WTC11 (cell line): ENCODE results near the gene TLCD3B. TPM values are rescaled to one million over a fixed set of nuclear protein-coding genes. Genes with fewer than 3 reads are reported as not detected.

Experiments
- ATAC-seq: fragments of 200-7000 bp; cut with Tn5 transposase; 2 replicates; pipeline ENCODE4 v1.10.0; 2021; ENCODE audit warnings: mild to moderate bottlenecking, moderate library complexity
- CTCF ChIA-PET: fragments of 300-600 bp; sonication (Branson Sonifier 250); formaldehyde crosslinking; loops from one replicate; lab custom pipeline; 2021; ENCODE audit warnings: antibody characterized with exemption; lab: Charles Lee
- POLR2A ChIA-PET: fragments of 350-600 bp; sonication (Branson Sonifier 250); formaldehyde crosslinking; loops from one replicate; lab custom pipeline; 2021; ENCODE audit warnings: antibody characterized with exemption; lab: Charles Lee
- DNase-seq: peaks from one replicate; pipeline ENCODE4 v3.0.0; 2021; ENCODE audit warnings: low spot score
- H3K27ac Mint-ChIP-seq: 2 replicates; pipeline ENCODE4 v1.8.0; 2021; ENCODE audit warnings: mixed read lengths
- H3K27me3 Mint-ChIP-seq: 2 replicates; pipeline ENCODE4 v1.8.0; 2021; ENCODE audit warnings: low read depth, mild to moderate bottlenecking, moderate library complexity, mixed read lengths
- H3K36me3 Mint-ChIP-seq: 2 replicates; pipeline ENCODE4 v1.8.0; 2021; ENCODE audit warnings: mixed read lengths
- H3K4me1 Mint-ChIP-seq: 2 replicates; pipeline ENCODE4 v1.8.0; 2022; ENCODE audit warnings: mixed read lengths
- H3K4me3 Mint-ChIP-seq: 2 replicates; pipeline ENCODE4 v1.8.0; 2021; ENCODE audit warnings: mild to moderate bottlenecking, moderate library complexity, mixed read lengths
- H3K9me3 Mint-ChIP-seq: 2 replicates; pipeline ENCODE4 v1.8.0; 2021; ENCODE audit warnings: mixed read lengths
- ERG ChIP-seq: fragments of 250-450 bp; sonication (Bioruptor Pico); IDR thresholded peaks from 2 replicates; pipeline ENCODE4 v1.8.0; 2021; ENCODE audit warnings: mild to moderate bottlenecking
- GTF2I ChIP-seq: fragments of 250-450 bp; sonication (Bioruptor Pico); conservative IDR thresholded peaks from 2 replicates; pipeline ENCODE4 v1.4.0; 2021; ENCODE audit warnings: mild to moderate bottlenecking
- IRF2 ChIP-seq: sonication (generic); formaldehyde crosslinking; IDR thresholded peaks from 2 replicates; pipeline ENCODE4 v1.8.0; 2022; ENCODE audit warnings: low read depth, missing genetic modification reagents, borderline replicate concordance
- JAZF1 ChIP-seq: fragments of 250-450 bp; sonication (Bioruptor Pico); IDR thresholded peaks from 2 replicates; pipeline ENCODE4 v1.9.0; 2021; ENCODE audit warnings: moderate library complexity, mild to moderate bottlenecking, inconsistent platforms
- NR3C1 ChIP-seq: sonication (generic); formaldehyde crosslinking; conservative IDR thresholded peaks from 2 replicates; pipeline ENCODE4 v1.8.1; 2023; ENCODE audit warnings: low read depth, mild to moderate bottlenecking, missing genetic modification reagents
- PRRX2 ChIP-seq: fragments of 250-450 bp; sonication (Bioruptor Pico); IDR thresholded peaks from 2 replicates; pipeline ENCODE4 v1.8.0; 2021; ENCODE audit warnings: mild to moderate bottlenecking
- TCF7 ChIP-seq: sonication (generic); formaldehyde crosslinking; IDR thresholded peaks from 2 replicates; pipeline ENCODE4 v1.8.0; 2022; ENCODE audit warnings: mild to moderate bottlenecking, low read depth, missing genetic modification reagents, moderate library complexity
- TEAD4 ChIP-seq: sonication (generic); formaldehyde crosslinking; IDR thresholded peaks from 2 replicates; pipeline ENCODE4 v1.8.0; 2022; ENCODE audit warnings: mild to moderate bottlenecking, missing genetic modification reagents
- TP53 ChIP-seq: sonication (generic); formaldehyde crosslinking; IDR thresholded peaks from 2 replicates; pipeline ENCODE4 v1.8.1; 2023; ENCODE audit warnings: mild to moderate bottlenecking, missing genetic modification reagents
- ZNF138 ChIP-seq: sonication (generic); formaldehyde crosslinking; conservative IDR thresholded peaks from 2 replicates; pipeline ENCODE4 v1.8.1; 2022; ENCODE audit warnings: mild to moderate bottlenecking, moderate library complexity, missing genetic modification reagents
- ZNF416 ChIP-seq: fragments of 250-450 bp; sonication (Bioruptor Pico); IDR thresholded peaks from 2 replicates; pipeline ENCODE4 v1.9.0; 2021; ENCODE audit warnings: mild to moderate bottlenecking, inconsistent platforms
- total RNA-seq: library from RNA; stranded (reverse); gene quantifications from 3 replicates; pipeline ENCODE4 v1.2.3, GENCODE V29; 2021
- TF ChIP-seq, protein P1 (sequence below): fragments of 250-450 bp; sonication (Bioruptor Pico); IDR thresholded peaks from 2 replicates; pipeline ENCODE4 v1.9.0; 2021; ENCODE audit warnings: mild to moderate bottlenecking
- TF ChIP-seq, protein P2 (sequence below): sonication (generic); formaldehyde crosslinking; IDR thresholded peaks from 2 replicates; pipeline ENCODE4 v1.8.0; 2022; ENCODE audit warnings: mild to moderate bottlenecking, missing genetic modification reagents
- TF ChIP-seq, protein P3 (sequence below): sonication (generic); formaldehyde crosslinking; IDR thresholded peaks from 2 replicates; pipeline ENCODE4 v1.8.1; 2023; ENCODE audit warnings: mild to moderate bottlenecking, missing genetic modification reagents, moderate library complexity

The TLCD3B gene
- total RNA-seq, 1 experiment from 2014 or later = 28.1 TPM

GRCh38 chr16:29988346-29989075 lies 42.6 kb downstream of the TLCD3B start:
- ChIA-PET POLR2A (interaction anchor here (0.6 kb wide), 1 partner anchor 15 kb away, joined by 3 read pairs; the partner anchor contains the start of gene TAOK2), CTCF (interaction anchor here (1.7 kb wide), 1 partner anchor 44 kb away, joined by 9 read pairs; no protein-coding TSS in a partner anchor)
- no peak overlapping the region for H3K4me3 Mint-ChIP-seq
- peaks cover 46% of the 10 kb centered on the region for H3K36me3 Mint-ChIP-seq
- no peaks in the 10 kb centered on the region for H3K9me3 Mint-ChIP-seq
- H3K27ac Mint-ChIP-seq = peak overlapping the region; percentile 74; the same call in 1 of the 2 replicates
- ATAC-seq (no peak), DNase-seq (no peak)
- H3K27me3 Mint-ChIP-seq = no peaks in the 10 kb centered on the region
- no peaks in the 10 kb centered on the region for H3K4me1 Mint-ChIP-seq
- TF ChIP-seq TP53 (CRISPR knock-in tag) = no peak
- TF ChIP-seq, protein P1, sequence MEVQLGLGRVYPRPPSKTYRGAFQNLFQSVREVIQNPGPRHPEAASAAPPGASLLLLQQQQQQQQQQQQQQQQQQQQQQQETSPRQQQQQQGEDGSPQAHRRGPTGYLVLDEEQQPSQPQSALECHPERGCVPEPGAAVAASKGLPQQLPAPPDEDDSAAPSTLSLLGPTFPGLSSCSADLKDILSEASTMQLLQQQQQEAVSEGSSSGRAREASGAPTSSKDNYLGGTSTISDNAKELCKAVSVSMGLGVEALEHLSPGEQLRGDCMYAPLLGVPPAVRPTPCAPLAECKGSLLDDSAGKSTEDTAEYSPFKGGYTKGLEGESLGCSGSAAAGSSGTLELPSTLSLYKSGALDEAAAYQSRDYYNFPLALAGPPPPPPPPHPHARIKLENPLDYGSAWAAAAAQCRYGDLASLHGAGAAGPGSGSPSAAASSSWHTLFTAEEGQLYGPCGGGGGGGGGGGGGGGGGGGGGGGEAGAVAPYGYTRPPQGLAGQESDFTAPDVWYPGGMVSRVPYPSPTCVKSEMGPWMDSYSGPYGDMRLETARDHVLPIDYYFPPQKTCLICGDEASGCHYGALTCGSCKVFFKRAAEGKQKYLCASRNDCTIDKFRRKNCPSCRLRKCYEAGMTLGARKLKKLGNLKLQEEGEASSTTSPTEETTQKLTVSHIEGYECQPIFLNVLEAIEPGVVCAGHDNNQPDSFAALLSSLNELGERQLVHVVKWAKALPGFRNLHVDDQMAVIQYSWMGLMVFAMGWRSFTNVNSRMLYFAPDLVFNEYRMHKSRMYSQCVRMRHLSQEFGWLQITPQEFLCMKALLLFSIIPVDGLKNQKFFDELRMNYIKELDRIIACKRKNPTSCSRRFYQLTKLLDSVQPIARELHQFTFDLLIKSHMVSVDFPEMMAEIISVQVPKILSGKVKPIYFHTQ = no peak
- no peak for TF ChIP-seq ERG (CRISPR knock-in tag)

DNA sequence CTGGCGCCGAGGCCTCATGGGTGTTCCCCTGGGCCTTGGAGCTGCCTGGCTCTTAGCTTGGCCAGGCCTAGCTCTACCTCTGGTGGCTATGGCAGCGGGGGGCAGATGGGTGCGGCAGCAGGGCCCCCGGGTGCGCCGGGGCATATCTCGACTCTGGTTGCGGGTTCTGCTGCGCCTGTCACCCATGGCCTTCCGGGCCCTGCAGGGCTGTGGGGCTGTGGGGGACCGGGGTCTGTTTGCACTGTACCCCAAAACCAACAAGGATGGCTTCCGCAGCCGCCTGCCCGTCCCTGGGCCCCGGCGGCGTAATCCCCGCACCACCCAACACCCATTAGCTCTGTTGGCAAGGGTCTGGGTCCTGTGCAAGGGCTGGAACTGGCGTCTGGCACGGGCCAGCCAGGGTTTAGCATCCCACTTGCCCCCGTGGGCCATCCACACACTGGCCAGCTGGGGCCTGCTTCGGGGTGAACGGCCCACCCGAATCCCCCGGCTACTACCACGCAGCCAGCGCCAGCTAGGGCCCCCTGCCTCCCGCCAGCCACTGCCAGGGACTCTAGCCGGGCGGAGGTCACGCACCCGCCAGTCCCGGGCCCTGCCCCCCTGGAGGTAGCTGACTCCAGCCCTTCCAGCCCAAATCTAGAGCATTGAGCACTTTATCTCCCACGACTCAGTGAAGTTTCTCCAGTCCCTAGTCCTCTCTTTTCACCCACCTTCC lies 43.5 kb downstream of the TLCD3B start:
- TF ChIP-seq GTF2I (CRISPR knock-in tag) = no peak
- no peak for TF ChIP-seq IRF2 (CRISPR knock-in tag)
- no peak for TF ChIP-seq ZNF416 (CRISPR knock-in tag)
- no peak for TF ChIP-seq JAZF1 (CRISPR knock-in tag)
- no peak for TF ChIP-seq TEAD4 (CRISPR knock-in tag)
- TF ChIP-seq NR3C1 (CRISPR knock-in tag) = no peak
- TF ChIP-seq, protein P2, sequence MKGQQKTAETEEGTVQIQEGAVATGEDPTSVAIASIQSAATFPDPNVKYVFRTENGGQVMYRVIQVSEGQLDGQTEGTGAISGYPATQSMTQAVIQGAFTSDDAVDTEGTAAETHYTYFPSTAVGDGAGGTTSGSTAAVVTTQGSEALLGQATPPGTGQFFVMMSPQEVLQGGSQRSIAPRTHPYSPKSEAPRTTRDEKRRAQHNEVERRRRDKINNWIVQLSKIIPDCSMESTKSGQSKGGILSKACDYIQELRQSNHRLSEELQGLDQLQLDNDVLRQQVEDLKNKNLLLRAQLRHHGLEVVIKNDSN (CRISPR knock-in tag) = no peak
- TF ChIP-seq TCF7 (CRISPR knock-in tag) = no peak
- TF ChIP-seq ZNF138 (CRISPR knock-in tag) = no peak
- CTCF ChIA-PET = no interaction called here
- Mint-ChIP-seq H3K27me3 (no peaks in the 10 kb centered on the region), H3K27ac (no peak overlapping the region), H3K9me3 (no peaks in the 10 kb centered on the region), H3K4me1 (no peaks in the 10 kb centered on the region), H3K36me3 (peaks cover 51% of the 10 kb centered on the region), H3K4me3 (no peak overlapping the region)
- POLR2A ChIA-PET = interaction anchor here (0.6 kb wide), 1 partner anchor 14 kb away, joined by 3 read pairs; the partner anchor contains the start of gene TAOK2
- DNase-seq = no peak
- ATAC-seq = no peak

DNA sequence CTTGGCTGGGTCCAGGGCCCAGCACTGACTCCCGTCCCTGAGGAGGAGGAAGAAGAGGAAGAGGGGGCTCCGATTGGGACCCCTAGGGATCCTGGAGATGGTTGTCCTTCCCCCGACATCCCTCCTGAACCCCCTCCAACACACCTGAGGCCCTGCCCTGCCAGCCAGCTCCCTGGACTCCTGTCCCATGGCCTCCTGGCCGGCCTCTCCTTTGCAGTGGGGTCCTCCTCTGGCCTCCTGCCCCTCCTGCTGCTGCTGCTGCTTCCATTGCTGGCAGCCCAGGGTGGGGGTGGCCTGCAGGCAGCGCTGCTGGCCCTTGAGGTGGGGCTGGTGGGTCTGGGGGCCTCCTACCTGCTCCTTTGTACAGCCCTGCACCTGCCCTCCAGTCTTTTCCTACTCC lies 44.1 kb downstream of the TLCD3B start:
- CTCF ChIA-PET = no interaction called here
- no peaks in the 10 kb centered on the region for H3K4me1 Mint-ChIP-seq
- TF ChIP-seq NR3C1 (CRISPR knock-in tag) (no peak), PRRX2 (CRISPR knock-in tag) (no peak)
- TF ChIP-seq, protein P3, sequence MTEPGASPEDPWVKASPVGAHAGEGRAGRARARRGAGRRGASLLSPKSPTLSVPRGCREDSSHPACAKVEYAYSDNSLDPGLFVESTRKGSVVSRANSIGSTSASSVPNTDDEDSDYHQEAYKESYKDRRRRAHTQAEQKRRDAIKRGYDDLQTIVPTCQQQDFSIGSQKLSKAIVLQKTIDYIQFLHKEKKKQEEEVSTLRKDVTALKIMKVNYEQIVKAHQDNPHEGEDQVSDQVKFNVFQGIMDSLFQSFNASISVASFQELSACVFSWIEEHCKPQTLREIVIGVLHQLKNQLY (CRISPR knock-in tag) = no peak
- DNase-seq (no peak), ATAC-seq (no peak)
- POLR2A ChIA-PET = no interaction called here
- H3K27ac Mint-ChIP-seq = no peak overlapping the region
- H3K36me3 Mint-ChIP-seq = peaks cover 53% of the 10 kb centered on the region
- no peaks in the 10 kb centered on the region for H3K27me3 Mint-ChIP-seq
- no peak overlapping the region for H3K4me3 Mint-ChIP-seq
- H3K9me3 Mint-ChIP-seq = no peaks in the 10 kb centered on the region
